GM11168 (cell line): ENCODE measurements around the gene BPIFB3.
"Not testable (repeated sequence)": the region's sequence is repeated elsewhere in the genome, so short reads cannot be mapped to it uniquely, and the experiment has no call there.

Source experiments
- in situ Hi-C: fragments of 300-500 bp; cut with MboI; formaldehyde crosslinking; loops from one replicate; pipeline ENCODE4 v1.12.0; 2022; ENCODE audit warnings: low sequenced_read_pairs; ENCODE audit not compliant: unreplicated experiment

The BPIFB3 gene

DNA sequence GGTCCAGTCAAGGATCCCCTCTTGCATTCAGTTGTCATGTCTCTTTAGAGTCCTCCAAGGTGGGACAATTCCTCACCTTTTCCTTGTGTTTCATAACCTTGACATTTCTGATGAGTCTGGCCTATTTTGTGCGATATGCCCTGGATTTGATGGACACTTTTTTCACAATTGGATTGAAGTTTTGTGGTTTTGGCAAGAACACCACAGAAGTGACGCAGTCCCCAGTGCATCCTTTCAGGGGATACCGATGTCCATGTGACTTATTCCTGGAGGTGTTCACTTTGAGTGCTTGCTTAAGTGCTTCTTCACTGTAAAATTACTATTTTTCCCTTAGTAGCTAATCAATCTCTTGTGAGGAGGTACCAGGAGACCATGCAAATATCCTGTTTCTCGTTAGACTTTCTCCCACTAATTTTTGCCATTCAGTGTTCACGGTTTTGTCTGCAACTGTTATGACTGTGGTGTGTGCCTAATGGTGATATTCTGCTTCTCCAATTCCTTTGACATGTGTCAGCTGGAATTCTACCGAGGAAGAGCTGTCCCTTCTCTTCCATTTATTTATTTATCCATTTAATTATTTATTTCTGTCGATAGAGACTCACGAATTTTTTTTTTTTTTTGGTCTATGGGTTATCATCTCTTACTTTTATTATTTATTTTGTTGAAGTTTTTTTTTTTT is 56.6 kb downstream of the BPIFB3 start:
- in situ Hi-C loops: no loop called here

GRCh38 chr20:33111306-33111705 is 57.6 kb downstream of the BPIFB3 start:
- in situ Hi-C loops: no loop called here

- in situ Hi-C loops: no loop called here
Observed at GRCh38 chr20:33112547-33113386, 59.1 kb downstream of the BPIFB3 start.

DNA sequence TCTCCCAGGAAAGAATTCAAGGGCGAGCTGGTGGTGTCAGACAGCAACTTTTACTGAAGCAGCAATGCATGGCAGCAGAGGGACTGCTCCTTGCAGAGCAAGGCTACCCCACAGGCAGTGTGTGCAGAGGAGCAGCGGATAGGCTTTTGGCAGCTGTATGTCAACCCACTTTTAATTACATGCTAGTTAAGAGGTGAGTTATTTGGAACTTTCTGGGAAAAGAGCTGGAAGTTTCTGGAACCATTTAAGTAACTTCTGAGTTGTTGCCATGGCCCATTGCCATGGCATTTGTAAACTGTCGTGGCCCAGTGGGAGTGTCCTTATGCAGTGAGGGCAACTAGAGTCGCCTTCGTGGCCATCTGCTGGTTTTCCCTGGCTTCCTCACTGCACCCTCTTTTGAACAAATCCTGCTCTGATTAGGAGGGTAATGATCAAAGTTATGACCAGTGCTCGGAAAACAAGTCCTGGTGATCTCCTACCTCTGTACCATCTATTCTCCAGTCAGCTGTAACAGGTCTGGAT is 59.7 kb downstream of the BPIFB3 start:
- in situ Hi-C loops: no loop called here

GRCh38 chr20:33115501-33115900 is 61.8 kb downstream of the BPIFB3 start:
- in situ Hi-C loops: not testable (repeated sequence)

DNA sequence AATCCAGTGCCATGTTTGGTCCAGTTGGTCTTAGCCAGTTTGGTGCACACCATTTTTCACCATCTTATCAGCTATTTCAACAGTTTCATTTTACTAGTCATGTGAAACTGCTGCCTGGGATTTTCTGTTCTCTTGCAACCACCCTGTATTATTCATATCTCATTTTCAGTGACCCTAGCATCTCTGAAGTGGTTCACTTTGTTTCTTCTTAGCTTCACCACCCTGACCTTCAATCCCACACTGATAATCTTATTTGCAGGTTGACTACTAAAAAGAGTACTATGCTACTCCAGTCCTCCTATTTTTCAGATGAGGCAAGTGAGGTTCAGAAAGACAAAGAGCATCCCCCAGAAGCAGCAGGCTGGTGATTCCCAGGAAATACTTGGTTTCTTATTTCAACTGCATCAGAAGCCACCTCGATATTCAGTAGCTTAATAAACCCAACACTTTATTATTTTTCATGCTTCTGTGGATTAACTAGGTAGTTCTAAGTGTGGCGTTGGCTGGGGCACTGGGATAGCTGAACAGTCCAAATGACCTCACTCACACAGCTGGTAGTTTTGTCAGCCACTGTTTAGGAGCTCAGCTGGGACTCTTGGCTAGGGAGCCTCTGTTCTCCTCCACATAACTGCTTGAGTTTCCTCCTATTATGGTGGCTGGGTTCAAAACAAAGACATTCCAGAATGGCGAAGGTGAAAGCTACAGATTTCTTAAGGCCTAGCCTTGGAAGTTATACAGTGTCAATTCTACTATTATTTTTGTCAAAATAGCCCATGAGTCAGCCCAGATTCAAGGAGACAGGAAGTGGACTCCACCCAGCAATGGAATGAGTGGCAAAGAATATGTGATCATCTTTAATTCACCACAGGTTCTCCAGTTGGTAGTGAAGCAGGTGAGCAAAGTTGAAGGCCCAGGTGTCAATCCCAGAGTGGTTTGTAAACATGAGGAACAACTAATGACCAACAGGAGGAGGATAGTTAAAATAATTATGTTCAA is 66.3 kb downstream of the BPIFB3 start:
- in situ Hi-C loops: no loop called here

- in situ Hi-C loops: no loop called here
Observed at GRCh38 chr20:33120934-33121333, 67.2 kb downstream of the BPIFB3 start.

DNA sequence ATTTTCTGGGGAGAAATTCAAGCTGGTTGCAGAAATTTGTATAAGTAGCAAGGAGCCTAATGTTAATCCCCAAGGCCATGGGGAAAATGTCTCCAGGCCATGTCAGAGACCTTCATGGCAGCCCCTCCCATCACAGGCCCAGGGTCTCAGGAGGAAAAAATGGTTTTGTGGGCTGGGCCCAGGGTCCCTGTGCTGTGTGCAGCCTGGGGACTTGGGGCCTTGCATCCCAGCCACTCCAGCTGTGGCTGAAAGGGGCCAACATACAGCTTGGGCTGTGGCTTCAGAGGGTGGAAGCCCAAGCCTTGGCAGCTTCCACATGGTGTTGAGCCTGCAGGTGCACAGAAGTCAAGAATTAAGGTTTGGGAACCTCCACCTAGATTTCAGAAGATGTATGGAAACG is 68.6 kb downstream of the BPIFB3 start:
- in situ Hi-C loops: not testable (repeated sequence)
